GM06990 (cell line): ENCODE measurements around the gene SERINC3.

Source experiments
- DNase-seq: peaks from one replicate; pipeline ENCODE4 v3.0.0-alpha.2; 2011; ENCODE audit not compliant: insufficient read length; ENCODE audit errors: extremely low read depth
- H3K27me3 ChIP-seq: replicated peaks from 2 replicates; pipeline ENCODE4 v1.6.0; 2011; ENCODE audit warnings: low read length; ENCODE audit not compliant: control insufficient read depth, insufficient read depth
- H3K36me3 ChIP-seq: 2 replicates; pipeline ENCODE4 v1.5.1; 2011; ENCODE audit warnings: low read length; ENCODE audit not compliant: control insufficient read depth, insufficient read depth
- H3K4me3 ChIP-seq: replicated peaks from 2 replicates; pipeline ENCODE4 v1.5.1; 2011; ENCODE audit warnings: low read depth, mild to moderate bottlenecking, control low read depth, low read length
- CTCF ChIP-seq: IDR thresholded peaks from 2 replicates; pipeline ENCODE4 v1.5.1; 2011; ENCODE audit warnings: low read length, control low read depth, mild to moderate bottlenecking, inconsistent platforms; ENCODE audit not compliant: insufficient read depth, poor library complexity, severe bottlenecking

Gene SERINC3

DNA sequence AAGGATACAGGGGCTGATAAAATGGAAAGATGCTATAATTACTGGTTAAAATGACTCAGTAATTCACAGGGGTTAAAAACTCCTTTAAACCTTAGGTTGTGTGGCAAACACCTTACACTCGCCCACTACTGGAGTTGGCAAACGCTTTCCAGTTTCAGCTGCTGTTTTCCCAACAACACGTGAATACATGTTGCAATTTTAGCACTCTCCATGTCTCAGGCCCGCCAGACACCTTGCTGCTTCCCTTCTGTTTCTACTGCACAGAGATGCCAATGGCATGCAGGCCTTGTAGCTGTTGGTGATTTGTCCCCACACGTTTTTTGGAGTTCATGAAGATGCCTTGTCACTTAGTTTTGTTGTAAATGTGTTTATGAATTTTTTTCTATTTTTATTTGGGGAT lies 51.5 kb downstream of the SERINC3 start:
- no peak for DNase-seq
- no peak for TF ChIP-seq CTCF
- H3K36me3 ChIP-seq = no peaks in the 10 kb centered on the region
- H3K27me3 ChIP-seq = no peaks in the 10 kb centered on the region; the same call in 1 of the 2 replicates
- no peak overlapping the region for H3K4me3 ChIP-seq

DNA sequence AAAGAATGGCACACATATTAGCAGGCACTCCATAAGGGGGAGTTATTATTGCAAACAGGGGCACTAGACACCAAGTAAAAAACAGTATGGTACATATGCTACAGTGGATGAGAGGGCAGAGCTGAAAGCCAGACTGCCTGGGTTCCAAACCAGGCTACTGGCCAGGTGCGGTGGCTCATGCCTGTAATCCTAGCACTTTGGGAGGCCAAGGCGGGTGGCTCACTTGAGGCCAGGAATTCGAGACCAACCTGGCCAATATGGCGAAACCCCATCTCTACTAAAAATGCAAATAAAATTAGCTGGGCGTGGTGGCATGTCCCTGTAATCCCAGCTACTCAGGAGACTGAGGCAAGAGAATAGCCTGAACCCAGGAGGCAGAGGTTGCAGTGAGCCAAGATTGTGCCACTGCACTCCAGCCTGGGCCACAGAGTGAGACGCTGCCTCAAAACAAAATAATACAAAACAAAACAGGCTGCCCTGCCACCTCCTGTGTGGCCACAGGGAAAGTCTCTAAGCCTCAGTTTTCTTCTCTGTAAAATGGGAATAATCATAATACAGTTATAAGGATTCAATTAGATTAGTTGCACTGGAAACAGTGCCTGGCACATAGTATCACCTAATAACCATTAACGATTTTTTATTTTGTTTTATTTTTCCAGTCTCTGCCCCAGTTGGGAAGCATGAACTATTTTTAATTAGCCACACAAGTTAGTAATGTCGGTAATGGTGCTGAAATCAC lies 53.7 kb downstream of the SERINC3 start:
- no peak for TF ChIP-seq CTCF

GRCh38 chr20:44467289-44467883 lies 54.5 kb downstream of the SERINC3 start:
- no peak for TF ChIP-seq CTCF
- Histone ChIP-seq H3K27me3 (no peaks in the 10 kb centered on the region; the same call in 1 of the 2 replicates), H3K36me3 (no peaks in the 10 kb centered on the region), H3K4me3 (no peak overlapping the region)
- DNase-seq = no peak

More for the DNA sequence above, 53.7 kb downstream of the SERINC3 start:
- H3K4me3 ChIP-seq = no peak overlapping the region
- no peaks in the 10 kb centered on the region for H3K36me3 ChIP-seq
- H3K27me3 ChIP-seq = no peaks in the 10 kb centered on the region; the same call in 1 of the 2 replicates
- DNase-seq = no peak

GRCh38 chr20:44465001-44465560 lies 56.8 kb downstream of the SERINC3 start:
- no peak for TF ChIP-seq CTCF
- H3K4me3 ChIP-seq = no peak overlapping the region
- no peak for DNase-seq
- H3K36me3 ChIP-seq = no peaks in the 10 kb centered on the region
- no peaks in the 10 kb centered on the region; the same call in none of the 2 replicates for H3K27me3 ChIP-seq

DNA sequence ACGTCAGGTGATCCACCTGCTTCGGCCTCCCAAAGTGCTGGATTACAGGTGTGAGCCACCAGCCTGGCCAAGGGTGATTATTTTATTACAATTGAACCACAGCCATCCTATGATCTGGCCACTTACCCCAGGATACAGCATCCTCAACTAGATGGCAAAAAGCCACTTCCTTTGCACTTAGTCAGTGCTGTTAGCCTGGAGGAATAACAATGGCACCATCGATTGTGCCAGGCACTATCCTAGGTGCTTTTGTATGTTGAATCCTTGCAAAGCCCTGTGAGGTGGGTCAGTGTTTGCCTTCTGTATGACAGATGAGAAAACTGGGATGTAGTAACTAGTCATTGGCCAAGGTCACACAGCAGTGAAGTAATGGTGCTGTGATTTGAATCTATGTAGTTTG lies 57.4 kb downstream of the SERINC3 start:
- Histone ChIP-seq H3K36me3 (no peaks in the 10 kb centered on the region), H3K4me3 (no peak overlapping the region), H3K27me3 (no peaks in the 10 kb centered on the region; the same call in none of the 2 replicates)
- no peak for DNase-seq
- no peak for TF ChIP-seq CTCF
